ENCODE results near the gene DOK3. TPM values are rescaled to one million over a fixed set of nuclear protein-coding genes. Genes with fewer than 3 reads are reported as not detected.

Gene DOK3
- total RNA-seq: 1 to 10 TPM; 9.8 TPM

- POLR2A ChIA-PET: interaction anchor here (1.8 kb wide), 1 partner anchor 12 kb away, joined by 5 read pairs; the partner anchor contains the start of gene PDLIM7
- CTCF ChIA-PET: interaction anchor here (1.3 to 2.2 kb wide), 2 partner anchors 8 to 120 kb away, joined by 3 to 9 read pairs; no protein-coding TSS in a partner anchor
Observed at GRCh38 chr5:177509381-177509951, at the start of gene DOK3. TSS of gene DOK3 (minus strand) at chr5:177509826. CDS start at chr5:177509540, 286 bp downstream.

GRCh38 chr5:177557796-177558195, 48.2 kb upstream of the DOK3 start:
- POLR2A ChIA-PET: no interaction called here
- CTCF ChIA-PET: no interaction called here

- ChIA-PET CTCF (interaction anchor here (0.6 kb wide), 1 partner anchor 22 kb away, joined by 4 read pairs; no protein-coding TSS in a partner anchor), POLR2A (no interaction called here)
Observed at GRCh38 chr5:177557041-177557647, 47.5 kb upstream of the DOK3 start.

- POLR2A ChIA-PET: no interaction called here
- CTCF ChIA-PET: no interaction called here
Observed at GRCh38 chr5:177555665-177556064, 46.0 kb upstream of the DOK3 start.

- POLR2A ChIA-PET: no interaction called here
Observed at GRCh38 chr5:177555228-177555627, 45.6 kb upstream of the DOK3 start.

GRCh38 chr5:177554474-177555111, 45.0 kb upstream of the DOK3 start, which contains the start of gene FAM193B:
TSS of gene FAM193B (minus strand) at chr5:177554563. CDS start at chr5:177554458, 105 bp downstream.
- CTCF ChIA-PET: no interaction called here
- POLR2A ChIA-PET: interaction anchor here (0.6 kb wide), 1 partner anchor 44 kb away, joined by 3 read pairs; no protein-coding TSS in a partner anchor

More at GRCh38 chr5:177555228-177555627, 45.6 kb upstream of the DOK3 start:
- CTCF ChIA-PET: no interaction called here

- POLR2A ChIA-PET: interaction anchor here (0.6 kb wide), 1 partner anchor 44 kb away, joined by 3 read pairs; no protein-coding TSS in a partner anchor
- CTCF ChIA-PET: interaction anchor here (1.7 kb wide), 1 partner anchor 33 kb away, joined by 4 read pairs; no protein-coding TSS in a partner anchor
Observed at GRCh38 chr5:177553671-177554429, 44.2 kb upstream of the DOK3 start.

GRCh38 chr5:177552839-177553455, 43.3 kb upstream of the DOK3 start:
- ChIA-PET POLR2A (no interaction called here), CTCF (interaction anchor here (1.7 kb wide), 1 partner anchor 34 kb away, joined by 4 read pairs; no protein-coding TSS in a partner anchor)

- ChIA-PET CTCF (no interaction called here), POLR2A (no interaction called here)
Observed at GRCh38 chr5:177550122-177550521, 40.5 kb upstream of the DOK3 start.

- POLR2A ChIA-PET: interaction anchor here (0.7 kb wide), 1 partner anchor 574 kb away, joined by 3 read pairs; no protein-coding TSS in a partner anchor
- CTCF ChIA-PET: interaction anchor here (0.7 kb wide), 1 partner anchor 528 kb away, joined by 5 read pairs; no protein-coding TSS in a partner anchor
Observed at GRCh38 chr5:177548495-177548894, 38.9 kb upstream of the DOK3 start.

- ChIA-PET CTCF (no interaction called here), POLR2A (interaction anchor here (0.5 to 0.7 kb wide), 2 partner anchors 50 to 574 kb away, joined by 3 to 5 read pairs; no protein-coding TSS in a partner anchor)
Observed at GRCh38 chr5:177547736-177548135, 38.1 kb upstream of the DOK3 start.

- ChIA-PET CTCF (interaction anchor here (0.5 to 1.1 kb wide), 3 partner anchors 40 to 522 kb away, joined by 3 to 5 read pairs (median 3); no protein-coding TSS in a partner anchor), POLR2A (no interaction called here)
Observed at GRCh38 chr5:177546258-177546741, 36.7 kb upstream of the DOK3 start.

GRCh38 chr5:177545487-177546257, 36.0 kb upstream of the DOK3 start:
- ChIA-PET POLR2A (no interaction called here), CTCF (interaction anchor here (0.5 to 1.1 kb wide), 2 partner anchors 39 to 155 kb away, joined by 3 to 5 read pairs; no protein-coding TSS in a partner anchor)

GRCh38 chr5:177542816-177543465, 33.3 kb upstream of the DOK3 start:
- POLR2A ChIA-PET: no interaction called here
- CTCF ChIA-PET: no interaction called here

GRCh38 chr5:177540438-177540837, 30.8 kb upstream of the DOK3 start:
- ChIA-PET POLR2A (no interaction called here), CTCF (no interaction called here)

GRCh38 chr5:177539411-177539810, 29.8 kb upstream of the DOK3 start:
- ChIA-PET CTCF (no interaction called here), POLR2A (no interaction called here)

- ChIA-PET POLR2A (no interaction called here), CTCF (no interaction called here)
Observed at GRCh38 chr5:177538876-177539275, 29.2 kb upstream of the DOK3 start.
